ENCODE data around the gene LRP3.

DNA sequence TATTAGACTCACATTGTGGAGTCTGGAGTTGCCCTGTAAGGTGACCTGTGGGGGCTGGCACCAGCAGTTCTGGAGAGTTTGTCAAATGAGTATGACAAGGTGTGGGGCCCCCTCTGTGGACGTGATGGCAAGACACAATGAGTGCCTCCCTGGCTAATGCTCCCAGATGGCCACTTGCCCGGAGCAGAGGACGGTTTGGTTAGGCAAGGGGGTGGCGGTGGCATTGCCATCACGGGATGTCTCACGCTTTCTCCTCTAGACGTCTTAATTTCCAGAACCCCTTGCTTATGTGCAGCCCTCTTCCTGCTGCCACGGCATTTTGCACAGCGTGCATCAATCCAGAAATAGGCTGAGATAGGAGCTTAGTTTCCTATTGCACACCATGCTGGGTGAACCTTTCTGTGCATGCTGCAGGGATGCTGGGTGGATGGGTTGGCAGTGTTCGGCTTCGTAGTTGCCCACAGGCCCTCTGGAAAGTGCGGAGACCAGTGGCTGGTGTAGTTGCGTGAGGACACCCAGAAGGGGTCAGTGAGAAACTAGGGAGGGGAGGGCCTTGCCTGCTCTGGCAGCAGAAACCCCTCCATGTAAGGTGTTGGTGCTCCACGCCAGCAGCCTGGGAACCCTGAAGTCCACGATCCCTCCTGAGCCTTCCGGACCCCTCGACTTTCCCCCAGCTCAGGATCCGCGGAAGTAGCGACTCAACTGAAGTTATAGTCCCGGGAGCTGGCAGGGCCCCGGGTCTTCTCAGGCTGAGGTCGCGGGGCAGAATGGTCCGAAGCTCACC lies 18.1 kb upstream of the LRP3 start:
- no peak for TF ChIP-seq EZH2 (IDR thresholded peaks at IDR 0.05; ENCODE audit: insufficient read depth, low read length)
- no peak for TF ChIP-seq CTCF (IDR thresholded peaks at IDR 0.05; ENCODE audit: insufficient read depth, low read depth, low read length)

All from astrocyte (in vitro differentiated cells and primary cell).